ENCODE results near the gene MRTFB.

DNA sequence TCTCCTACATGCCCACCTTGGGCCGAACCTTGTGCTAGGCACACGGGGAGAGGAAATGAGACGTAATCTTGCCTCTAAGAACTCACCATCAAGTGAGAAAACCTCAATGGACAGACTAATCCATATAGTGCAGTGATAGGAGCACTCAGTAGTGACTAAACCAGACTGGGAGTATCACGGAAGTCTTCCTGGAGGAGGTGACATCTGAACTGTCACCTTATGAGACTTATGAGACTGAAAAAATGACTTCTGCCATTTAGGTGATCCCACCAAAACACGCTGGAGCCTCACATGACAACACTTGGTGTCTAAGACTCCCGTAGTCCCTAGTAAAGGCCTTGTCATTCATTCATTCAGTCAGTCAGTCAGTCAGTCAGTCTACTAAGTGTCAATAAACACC is 27.3 kb upstream of the MRTFB start:
- TF ChIP-seq, protein P1, sequence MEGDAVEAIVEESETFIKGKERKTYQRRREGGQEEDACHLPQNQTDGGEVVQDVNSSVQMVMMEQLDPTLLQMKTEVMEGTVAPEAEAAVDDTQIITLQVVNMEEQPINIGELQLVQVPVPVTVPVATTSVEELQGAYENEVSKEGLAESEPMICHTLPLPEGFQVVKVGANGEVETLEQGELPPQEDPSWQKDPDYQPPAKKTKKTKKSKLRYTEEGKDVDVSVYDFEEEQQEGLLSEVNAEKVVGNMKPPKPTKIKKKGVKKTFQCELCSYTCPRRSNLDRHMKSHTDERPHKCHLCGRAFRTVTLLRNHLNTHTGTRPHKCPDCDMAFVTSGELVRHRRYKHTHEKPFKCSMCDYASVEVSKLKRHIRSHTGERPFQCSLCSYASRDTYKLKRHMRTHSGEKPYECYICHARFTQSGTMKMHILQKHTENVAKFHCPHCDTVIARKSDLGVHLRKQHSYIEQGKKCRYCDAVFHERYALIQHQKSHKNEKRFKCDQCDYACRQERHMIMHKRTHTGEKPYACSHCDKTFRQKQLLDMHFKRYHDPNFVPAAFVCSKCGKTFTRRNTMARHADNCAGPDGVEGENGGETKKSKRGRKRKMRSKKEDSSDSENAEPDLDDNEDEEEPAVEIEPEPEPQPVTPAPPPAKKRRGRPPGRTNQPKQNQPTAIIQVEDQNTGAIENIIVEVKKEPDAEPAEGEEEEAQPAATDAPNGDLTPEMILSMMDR (IDR thresholded peaks at IDR 0.05) = no peak
- no peak for TF ChIP-seq POLR2A (IDR thresholded peaks at IDR 0.05)
